ENCODE results near the gene RAD21L1. TPM values are rescaled to one million over a fixed set of nuclear protein-coding genes. Genes with fewer than 3 reads are reported as not detected.

The RAD21L1 gene
- polyA plus RNA-seq, 1 donor from 2014 or later: not detected

DNA sequence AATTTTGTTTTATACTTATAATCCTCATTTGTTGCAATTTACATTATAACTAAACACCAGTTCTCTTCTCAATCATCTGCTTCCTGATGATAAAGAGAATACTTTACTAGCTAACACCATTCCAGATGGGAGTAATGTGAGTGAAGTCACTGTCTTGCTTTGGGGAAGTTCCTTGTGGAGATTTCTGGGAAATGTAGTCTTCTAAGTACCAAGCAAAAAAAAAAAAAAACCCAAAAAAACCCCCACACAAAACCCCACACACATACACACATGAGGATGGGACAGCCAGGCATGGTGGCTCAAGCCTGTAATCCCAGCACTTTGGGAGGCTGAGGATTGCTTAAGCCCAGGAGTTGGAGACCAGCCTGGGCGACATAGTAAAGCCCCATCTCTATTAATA lies 38.0 kb downstream of the RAD21L1 start:
- Histone ChIP-seq H3K27me3 (ENCODE audit: insufficient read depth, low read depth, low read length) (no peaks in the 10 kb centered on the region), H3K4me2 (ENCODE audit: low read length) (no peak overlapping the region), H4K20me1 (ENCODE audit: insufficient read depth) (no peaks in the 10 kb centered on the region), H3K9me2 (ENCODE audit: insufficient read depth, low read length) (no peaks in the 10 kb centered on the region), H3K4me3 (ENCODE audit: low read length) (no peak overlapping the region), H3F3A (ENCODE audit: insufficient read depth, low read length, poor library complexity, severe bottlenecking) (no peaks in the 10 kb centered on the region), H3K9ac (ENCODE audit: low read length) (no peak overlapping the region), H3K36me3 (ENCODE audit: insufficient read depth, low read length) (no peaks in the 10 kb centered on the region), H2AFZ (ENCODE audit: low read depth, low read length) (no peak overlapping the region), H3K79me2 (replicated peaks; ENCODE audit: insufficient read depth, low read length) (no peaks in the 10 kb centered on the region), H3K27ac (ENCODE audit: low read length) (no peak overlapping the region), H3K9me3 (ENCODE audit: low read length) (no peaks in the 10 kb centered on the region)
- TF ChIP-seq, protein P1, sequence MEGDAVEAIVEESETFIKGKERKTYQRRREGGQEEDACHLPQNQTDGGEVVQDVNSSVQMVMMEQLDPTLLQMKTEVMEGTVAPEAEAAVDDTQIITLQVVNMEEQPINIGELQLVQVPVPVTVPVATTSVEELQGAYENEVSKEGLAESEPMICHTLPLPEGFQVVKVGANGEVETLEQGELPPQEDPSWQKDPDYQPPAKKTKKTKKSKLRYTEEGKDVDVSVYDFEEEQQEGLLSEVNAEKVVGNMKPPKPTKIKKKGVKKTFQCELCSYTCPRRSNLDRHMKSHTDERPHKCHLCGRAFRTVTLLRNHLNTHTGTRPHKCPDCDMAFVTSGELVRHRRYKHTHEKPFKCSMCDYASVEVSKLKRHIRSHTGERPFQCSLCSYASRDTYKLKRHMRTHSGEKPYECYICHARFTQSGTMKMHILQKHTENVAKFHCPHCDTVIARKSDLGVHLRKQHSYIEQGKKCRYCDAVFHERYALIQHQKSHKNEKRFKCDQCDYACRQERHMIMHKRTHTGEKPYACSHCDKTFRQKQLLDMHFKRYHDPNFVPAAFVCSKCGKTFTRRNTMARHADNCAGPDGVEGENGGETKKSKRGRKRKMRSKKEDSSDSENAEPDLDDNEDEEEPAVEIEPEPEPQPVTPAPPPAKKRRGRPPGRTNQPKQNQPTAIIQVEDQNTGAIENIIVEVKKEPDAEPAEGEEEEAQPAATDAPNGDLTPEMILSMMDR (IDR thresholded peaks at IDR 0.05; ENCODE audit: poor library complexity, severe bottlenecking): no peak
- no peak for TF ChIP-seq MXI1 (conservative IDR thresholded peaks at IDR 0.05; ENCODE audit: poor library complexity, severe bottlenecking)
- TF ChIP-seq RAD21 (conservative IDR thresholded peaks at IDR 0.05): no peak
- TF ChIP-seq TAF1 (IDR thresholded peaks at IDR 0.05; ENCODE audit: low read depth): no peak
- TF ChIP-seq EP300 (conservative IDR thresholded peaks at IDR 0.05; ENCODE audit: poor library complexity, severe bottlenecking): no peak
- TF ChIP-seq REST (IDR thresholded peaks at IDR 0.05; ENCODE audit: borderline replicate concordance): no peak
- TF ChIP-seq POLR2AphosphoS5 (IDR thresholded peaks at IDR 0.05): no peak
- no peak for TF ChIP-seq EZH2 (IDR thresholded peaks at IDR 0.05; ENCODE audit: borderline replicate concordance, insufficient read depth, low read length, poor library complexity, severe bottlenecking)
- no peak for TF ChIP-seq SMC3 (conservative IDR thresholded peaks at IDR 0.05; ENCODE audit: poor library complexity)

DNA sequence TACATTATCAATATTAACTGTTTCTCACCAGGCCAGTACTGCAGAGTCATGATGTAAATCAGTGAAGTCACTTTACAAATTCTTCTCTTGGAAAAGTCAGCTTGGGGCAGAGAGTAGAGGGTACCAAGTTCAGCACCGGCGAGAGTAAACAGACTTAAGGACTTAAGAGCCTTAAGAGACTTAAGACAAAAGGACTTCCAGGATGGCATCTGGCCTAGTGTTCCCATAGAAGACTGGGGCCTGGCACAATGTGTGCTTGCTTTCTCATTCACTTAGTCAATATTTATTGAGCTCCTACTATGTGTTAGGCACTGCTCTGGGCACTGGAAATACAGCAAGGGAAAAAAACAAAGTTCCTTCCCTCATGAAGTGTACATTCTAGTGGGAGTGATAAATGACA lies 38.9 kb downstream of the RAD21L1 start:
- no peaks in the 10 kb centered on the region for H3K36me3 ChIP-seq (ENCODE audit: insufficient read depth, low read length)
- H2AFZ ChIP-seq (ENCODE audit: low read depth, low read length): no peak overlapping the region
- no peaks in the 10 kb centered on the region for H3K79me2 ChIP-seq (replicated peaks; ENCODE audit: insufficient read depth, low read length)
- TF ChIP-seq RAD21 (conservative IDR thresholded peaks at IDR 0.05) (no peak), MXI1 (conservative IDR thresholded peaks at IDR 0.05; ENCODE audit: poor library complexity, severe bottlenecking) (no peak), POLR2AphosphoS5 (IDR thresholded peaks at IDR 0.05) (no peak), REST (IDR thresholded peaks at IDR 0.05; ENCODE audit: borderline replicate concordance) (no peak), EP300 (conservative IDR thresholded peaks at IDR 0.05; ENCODE audit: poor library complexity, severe bottlenecking) (no peak), EZH2 (IDR thresholded peaks at IDR 0.05; ENCODE audit: borderline replicate concordance, insufficient read depth, low read length, poor library complexity, severe bottlenecking) (no peak), SMC3 (conservative IDR thresholded peaks at IDR 0.05; ENCODE audit: poor library complexity) (no peak), TAF1 (IDR thresholded peaks at IDR 0.05; ENCODE audit: low read depth) (no peak)
- TF ChIP-seq, protein P1 (IDR thresholded peaks at IDR 0.05; ENCODE audit: poor library complexity, severe bottlenecking): no peak
- no peaks in the 10 kb centered on the region for H3K9me3 ChIP-seq (ENCODE audit: low read length)
- H3K4me3 ChIP-seq (ENCODE audit: low read length): no peak overlapping the region
- H3K27me3 ChIP-seq (ENCODE audit: insufficient read depth, low read depth, low read length): no peaks in the 10 kb centered on the region
- H3K9ac ChIP-seq (ENCODE audit: low read length): no peak overlapping the region
- H3K4me2 ChIP-seq (ENCODE audit: low read length): no peak overlapping the region
- H4K20me1 ChIP-seq (ENCODE audit: insufficient read depth): no peaks in the 10 kb centered on the region
- no peak overlapping the region for H3K27ac ChIP-seq (ENCODE audit: low read length)
- H3F3A ChIP-seq (ENCODE audit: insufficient read depth, low read length, poor library complexity, severe bottlenecking): no peaks in the 10 kb centered on the region
- no peaks in the 10 kb centered on the region for H3K9me2 ChIP-seq (ENCODE audit: insufficient read depth, low read length)

All from neural cell (in vitro differentiated cells).